Gastrocnemius medialis (tissue), 4 donors: Measurements from ENCODE around the gene FRMD3. TPM values are rescaled to one million over a fixed set of nuclear protein-coding genes. Genes with fewer than 3 reads are reported as not detected.

Source experiments
- ATAC-seq, 2 donors: fragments of 150-250 bp; one replicate each; pipeline ENCODE4 v1.9.1; 2016
- DNase-seq, 2 donors: peaks; one replicate each; pipeline ENCODE4 v3.0.0-alpha.2; 2019
- H3K27ac ChIP-seq, 4 donors: fragments of 200-600 bp; sonication (generic); 1 replicate in 1 of 4; 2 replicates in 3 of 4; pipeline ENCODE4 v1.5.1; 2016 to 2018; ENCODE audit warnings: mild to moderate bottlenecking in 2 of 4, moderate library complexity in 1 of 4
- H3K27me3 ChIP-seq, 3 donors: fragments of 200-600 bp; sonication (generic) in 2 of 3; 1 replicate in 1 of 3; 2 replicates in 2 of 3; pipeline versions ENCODE4 v1.5.1 to v1.6.0; 2016 to 2019; ENCODE audit warnings: mild to moderate bottlenecking in 1 of 3, moderate library complexity in 1 of 3
- H3K36me3 ChIP-seq, 2 donors: fragments of 200-600 bp; sonication (generic) in 1 of 2; one replicate each; pipeline ENCODE4 v1.5.1; 2017 to 2018
- H3K4me1 ChIP-seq, 2 donors: fragments of 200-600 bp; sonication (generic) in 1 of 2; one replicate each; pipeline ENCODE4 v1.5.1; 2016 to 2017; ENCODE audit warnings: mild to moderate bottlenecking in 2 of 2
- H3K4me3 ChIP-seq, 4 donors: fragments of 200-600 bp; sonication (generic) in 3 of 4; 1 replicate in 1 of 4; 2 replicates in 3 of 4; pipeline ENCODE4 v1.5.1; 2016 to 2019; ENCODE audit warnings: mild to moderate bottlenecking in 2 of 4
- H3K9me3 ChIP-seq, 3 donors: fragments of 200-600 bp; sonication (generic) in 2 of 3; 1 replicate in 1 of 3; 2 replicates in 2 of 3; pipeline ENCODE4 v1.5.1; 2016 to 2019
- CTCF ChIP-seq, 5 experiments: fragments of 450-650 bp in 3 of 5; fragments of 200-600 bp in 2 of 5; sonication (generic) in 2 of 5; IDR thresholded peaks in 4 of 5; conservative IDR thresholded peaks in 1 of 5; 1 replicate in 4 of 5; 2 replicates in 1 of 5; pipeline ENCODE4 v1.5.1; 2016 to 2019; ENCODE audit warnings: antibody characterized with exemption in 5 of 5, mild to moderate bottlenecking in 3 of 5, moderate library complexity in 3 of 5
- POLR2A ChIP-seq, 2 donors: fragments of 450-650 bp; IDR thresholded peaks; one replicate each; pipeline ENCODE4 v1.6.1; 2017; ENCODE audit warnings: antibody characterized with exemption in 2 of 2, mild to moderate bottlenecking in 2 of 2, moderate library complexity in 2 of 2
- in situ Hi-C, 4 donors: fragments of 200-750 bp; cut with MboI; loops; one replicate each; pipeline versions ENCODE4 v1.15.0 to v1.8.0; 2017; ENCODE audit warnings: low sequenced_read_pairs in 4 of 4
- intact Hi-C: fragments of 100-400 bp; cut with DNase I; formaldehyde crosslinking; loops from one replicate; pipeline ENCODE4 v1.15.1; 2023; ENCODE audit warnings: low total_unique reads
- total RNA-seq, 4 donors: library from RNA; depleted of rRNA; stranded (reverse); fragments of >200 nt; gene quantifications; one replicate each; pipeline versions ENCODE4 v1.1.0 to v1.2.3, GENCODE V29; 2016

FRMD3 gene
- total RNA-seq, 4 donors from 2014 or later, result 62.3 to 120 (median 94.6) TPM

GRCh38 chr9:83296123-83296522 lies 242.1 kb downstream of the FRMD3 start:
- TF ChIP-seq POLR2A (IDR thresholded peaks at IDR 0.05) (no peak), CTCF (IDR thresholded peaks at IDR 0.05 in 4 of 5, conservative IDR thresholded peaks at IDR 0.05 in 1 of 5) (no peak)
- Histone ChIP-seq H3K4me1 (peaks cover 0 to 18% of the 10 kb centered on the region in 2 donors), H3K4me3 (no peak overlapping the region), H3K27ac (no peak overlapping the region), H3K9me3 (no peaks in the 10 kb centered on the region), H3K36me3 (no peaks in the 10 kb centered on the region), H3K27me3 (no peaks in the 10 kb centered on the region)
- ATAC-seq (no peak), DNase-seq (no peak)
- intact Hi-C loops (no loop called here), in situ Hi-C loops (no loop called here)

GRCh38 chr9:83294816-83295215 lies 243.4 kb downstream of the FRMD3 start:
- intact Hi-C loops (no loop called here), in situ Hi-C loops (no loop called here)
- Histone ChIP-seq H3K9me3 (no peaks in the 10 kb centered on the region), H3K27me3 (no peaks in the 10 kb centered on the region), H3K27ac (no peak overlapping the region), H3K4me3 (no peak overlapping the region), H3K4me1 (peaks cover 0 to 18% of the 10 kb centered on the region in 2 donors), H3K36me3 (no peaks in the 10 kb centered on the region)
- no peak for DNase-seq
- no peak for ATAC-seq
- TF ChIP-seq CTCF (IDR thresholded peaks at IDR 0.05 in 4 of 5, conservative IDR thresholded peaks at IDR 0.05 in 1 of 5) (no peak), POLR2A (IDR thresholded peaks at IDR 0.05) (no peak)

GRCh38 chr9:83291196-83291595 lies 247.0 kb downstream of the FRMD3 start:
- H3K4me1 ChIP-seq, result peaks cover 0 to 13% of the 10 kb centered on the region in 2 donors
- peaks cover 0 to 8% of the 10 kb centered on the region in 2 donors for H3K36me3 ChIP-seq
- H3K9me3 ChIP-seq, result no peaks in the 10 kb centered on the region
- intact Hi-C loops, result no loop called here
- TF ChIP-seq POLR2A (IDR thresholded peaks at IDR 0.05) (no peak), CTCF (IDR thresholded peaks at IDR 0.05 in 4 of 5, conservative IDR thresholded peaks at IDR 0.05 in 1 of 5) (no peak)
- H3K27ac ChIP-seq, result no peak overlapping the region
- no peak overlapping the region for H3K4me3 ChIP-seq
- no peaks in the 10 kb centered on the region for H3K27me3 ChIP-seq
- ATAC-seq, result no peak
- in situ Hi-C loops, result no loop called here
- DNase-seq, result no peak

- in situ Hi-C loops, result no loop called here
- TF ChIP-seq CTCF (IDR thresholded peaks at IDR 0.05 in 4 of 5, conservative IDR thresholded peaks at IDR 0.05 in 1 of 5) (no peak), POLR2A (IDR thresholded peaks at IDR 0.05) (no peak)
- Histone ChIP-seq H3K36me3 (peaks cover 0 to 8% of the 10 kb centered on the region in 2 donors), H3K27me3 (no peaks in the 10 kb centered on the region), H3K4me1 (peaks cover 0 to 13% of the 10 kb centered on the region in 2 donors), H3K27ac (no peak overlapping the region), H3K4me3 (no peak overlapping the region), H3K9me3 (no peaks in the 10 kb centered on the region)
- DNase-seq, result no peak
- intact Hi-C loops, result no loop called here
- no peak for ATAC-seq
Measured at GRCh38 chr9:83290692-83291091, 247.5 kb downstream of the FRMD3 start.

GRCh38 chr9:83287021-83287420 lies 251.2 kb downstream of the FRMD3 start:
- TF ChIP-seq POLR2A (IDR thresholded peaks at IDR 0.05), result no peak
- TF ChIP-seq CTCF (IDR thresholded peaks at IDR 0.05 in 4 of 5, conservative IDR thresholded peaks at IDR 0.05 in 1 of 5), result no peak
- Histone ChIP-seq H3K36me3 (peaks cover 0 to 8% of the 10 kb centered on the region in 2 donors), H3K4me3 (no peak overlapping the region), H3K27me3 (no peaks in the 10 kb centered on the region), H3K27ac (no peak overlapping the region), H3K4me1 (peaks cover under 1 to 6% of the 10 kb centered on the region in 2 donors), H3K9me3 (no peaks in the 10 kb centered on the region)
- in situ Hi-C loops (no loop called here), intact Hi-C loops (no loop called here)
- no peak for ATAC-seq
- DNase-seq, result no peak
